Liver (tissue), 3 donors: ENCODE results near the gene TCERG1L.

Source experiments
- GABPA ChIP-seq, 2 donors: IDR thresholded peaks in 1 of 2; conservative IDR thresholded peaks in 1 of 2; 2 replicates each; pipeline ENCODE4 v1.6.1; 2016; ENCODE audit warnings: antibody characterized with exemption in 2 of 2, mild to moderate bottlenecking in 1 of 2, moderate library complexity in 1 of 2
- JUND ChIP-seq, 2 donors: IDR thresholded peaks; 2 replicates each; pipeline ENCODE4 v1.6.1; 2016; ENCODE audit warnings: antibody characterized with exemption in 2 of 2
- RAD21 ChIP-seq, 2 donors: IDR thresholded peaks; 2 replicates each; pipeline ENCODE4 v1.6.1; 2016; ENCODE audit warnings: antibody characterized with exemption in 2 of 2, mild to moderate bottlenecking in 2 of 2
- TF ChIP-seq, protein P1 (sequence below): fragments of 150-350 bp; IDR thresholded peaks from 2 replicates; pipeline ENCODE4 v1.5.1; 2017; ENCODE audit warnings: improper control_type of control experiment, low read depth, low read length; ENCODE audit not compliant: missing input control
- TF ChIP-seq, protein P2 (sequence below): IDR thresholded peaks from 2 replicates; pipeline ENCODE4 v1.6.1; 2016; ENCODE audit warnings: antibody characterized with exemption
- donor health status: healthy.
- donor health status: healthy.

DNA sequence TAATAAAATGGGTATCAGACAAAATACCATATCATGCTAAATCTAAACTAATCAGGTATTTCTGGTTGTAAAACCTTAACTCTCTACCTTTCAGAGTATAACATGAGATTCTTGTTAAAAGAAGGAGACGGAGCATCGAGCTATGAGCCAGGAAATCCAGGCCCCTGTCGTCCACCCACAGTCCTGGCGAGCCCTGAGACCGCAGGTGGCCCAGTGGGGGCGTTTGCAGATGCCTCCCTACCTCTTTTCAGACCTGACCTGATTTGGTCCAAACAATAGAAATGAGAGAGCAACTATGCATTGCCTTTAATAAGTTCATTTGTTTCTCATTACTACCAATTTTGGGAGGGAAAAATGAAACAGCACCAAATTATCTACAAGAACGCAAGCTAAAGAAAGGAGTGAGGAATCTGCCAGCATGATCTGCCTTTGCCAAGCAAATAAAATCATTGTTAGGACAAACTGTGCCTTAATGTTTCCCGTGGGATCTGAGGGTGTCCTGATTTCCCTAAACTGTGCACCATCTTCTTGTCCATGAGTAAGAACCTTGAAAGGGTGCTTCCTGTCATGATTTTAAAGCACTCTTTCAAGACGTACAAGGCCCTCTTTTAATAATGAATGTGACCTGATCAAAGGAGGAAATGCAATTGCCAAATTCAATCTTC lies 166.7 kb downstream of the TCERG1L start:
- TF ChIP-seq RAD21 (IDR thresholded peaks at IDR 0.05) (no peak), JUND (IDR thresholded peaks at IDR 0.05) (no peak), GABPA (IDR thresholded peaks at IDR 0.05 in 1 of 2, conservative IDR thresholded peaks at IDR 0.05 in 1 of 2) (no peak)
- TF ChIP-seq, protein P1, sequence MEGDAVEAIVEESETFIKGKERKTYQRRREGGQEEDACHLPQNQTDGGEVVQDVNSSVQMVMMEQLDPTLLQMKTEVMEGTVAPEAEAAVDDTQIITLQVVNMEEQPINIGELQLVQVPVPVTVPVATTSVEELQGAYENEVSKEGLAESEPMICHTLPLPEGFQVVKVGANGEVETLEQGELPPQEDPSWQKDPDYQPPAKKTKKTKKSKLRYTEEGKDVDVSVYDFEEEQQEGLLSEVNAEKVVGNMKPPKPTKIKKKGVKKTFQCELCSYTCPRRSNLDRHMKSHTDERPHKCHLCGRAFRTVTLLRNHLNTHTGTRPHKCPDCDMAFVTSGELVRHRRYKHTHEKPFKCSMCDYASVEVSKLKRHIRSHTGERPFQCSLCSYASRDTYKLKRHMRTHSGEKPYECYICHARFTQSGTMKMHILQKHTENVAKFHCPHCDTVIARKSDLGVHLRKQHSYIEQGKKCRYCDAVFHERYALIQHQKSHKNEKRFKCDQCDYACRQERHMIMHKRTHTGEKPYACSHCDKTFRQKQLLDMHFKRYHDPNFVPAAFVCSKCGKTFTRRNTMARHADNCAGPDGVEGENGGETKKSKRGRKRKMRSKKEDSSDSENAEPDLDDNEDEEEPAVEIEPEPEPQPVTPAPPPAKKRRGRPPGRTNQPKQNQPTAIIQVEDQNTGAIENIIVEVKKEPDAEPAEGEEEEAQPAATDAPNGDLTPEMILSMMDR, result no peak
- TF ChIP-seq, protein P2, sequence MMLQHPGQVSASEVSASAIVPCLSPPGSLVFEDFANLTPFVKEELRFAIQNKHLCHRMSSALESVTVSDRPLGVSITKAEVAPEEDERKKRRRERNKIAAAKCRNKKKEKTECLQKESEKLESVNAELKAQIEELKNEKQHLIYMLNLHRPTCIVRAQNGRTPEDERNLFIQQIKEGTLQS, result no peak
